PC-3 (cell line): Measurements from ENCODE around the gene SKIC2. TPM values are rescaled to one million over a fixed set of nuclear protein-coding genes. Genes with fewer than 3 reads are reported as not detected.

Experiments used
- ATAC-seq: fragments of 200-7000 bp; cut with Tn5 transposase; 2 replicates; pipeline ENCODE4 v1.9.1; 2020; ENCODE audit warnings: mild to moderate bottlenecking, moderate library complexity
- BruUV-seq: library from RNA; stranded (reverse); fragments of 400-500 nt; replicated peaks from 2 replicates; lab custom pipeline; 2021; lab: Mats Ljungman, UMichigan
- CTCF ChIA-PET: fragments of 300-600 bp; sonication (Branson Sonifier 250); formaldehyde crosslinking; loops from one replicate; lab custom pipeline; 2022; ENCODE audit warnings: antibody characterized with exemption; lab: Charles Lee
- POLR2A ChIA-PET: fragments of 300-600 bp; sonication (Branson Sonifier 250); formaldehyde crosslinking; loops from one replicate; lab custom pipeline; 2022; ENCODE audit warnings: antibody characterized with exemption; ENCODE audit not compliant: unreplicated experiment; lab: Charles Lee
- DNase-seq: peaks from one replicate; pipeline ENCODE4 v3.0.0-alpha.2; 2015
- H2AFZ ChIP-seq: fragments of 300-600 bp; sonication (generic); 2 replicates; pipeline ENCODE4 v1.6.0; 2016; ENCODE audit warnings: antibody characterized with exemption, low read length
- H3F3A ChIP-seq: fragments of 300-600 bp; sonication (generic); one replicate; pipeline ENCODE4 v1.6.0; 2017; ENCODE audit warnings: antibody characterized with exemption, low read length, control low read depth, mild to moderate bottlenecking; ENCODE audit not compliant: unreplicated experiment
- H3K27ac ChIP-seq: fragments of 300-600 bp; sonication (generic); 2 replicates; pipeline ENCODE4 v1.5.1; 2016; ENCODE audit warnings: mild to moderate bottlenecking, low read length
- H3K27me3 ChIP-seq: fragments of 300-600 bp; sonication (generic); 2 replicates; pipeline ENCODE4 v1.6.1; 2016; ENCODE audit warnings: low read length, mixed read lengths
- H3K36me3 ChIP-seq: fragments of 300-600 bp; sonication (generic); 2 replicates; pipeline ENCODE4 v1.6.1; 2016; ENCODE audit warnings: low read depth, mixed run types, low read length, mixed read lengths
- H3K4me1 ChIP-seq: fragments of 300-600 bp; sonication (generic); 2 replicates; pipeline ENCODE4 v1.5.1; 2016; ENCODE audit warnings: low read length; ENCODE audit not compliant: insufficient read depth
- H3K4me2 ChIP-seq: fragments of 300-600 bp; sonication (generic); 2 replicates; pipeline ENCODE4 v1.6.0; 2016; ENCODE audit warnings: low read length
- H3K4me3 ChIP-seq: fragments of 300-600 bp; sonication (generic); 2 replicates; pipeline ENCODE4 v1.5.1; 2016; ENCODE audit warnings: mild to moderate bottlenecking, low read length, mixed read lengths
- H3K79me2 ChIP-seq: fragments of 300-600 bp; sonication (generic); 2 replicates; pipeline ENCODE4 v1.6.1; 2017; ENCODE audit warnings: low read length, mixed read lengths
- H3K9ac ChIP-seq: fragments of 300-600 bp; sonication (generic); 2 replicates; pipeline ENCODE4 v1.6.0; 2016; ENCODE audit warnings: mild to moderate bottlenecking, low read length
- H3K9me2 ChIP-seq: fragments of 300-600 bp; sonication (generic); replicated peaks from 2 replicates; pipeline ENCODE4 v1.6.1; 2016; ENCODE audit warnings: mixed run types, low read length, mixed read lengths
- H3K9me3 ChIP-seq: fragments of 300-600 bp; sonication (generic); 2 replicates; pipeline ENCODE4 v1.6.1; 2016; ENCODE audit warnings: low read length, mixed read lengths
- H4K20me1 ChIP-seq: fragments of 300-600 bp; sonication (generic); 2 replicates; pipeline ENCODE4 v1.6.1; 2016; ENCODE audit warnings: low read length, mixed read lengths
- EZH2 ChIP-seq: fragments of 300-600 bp; sonication (generic); IDR thresholded peaks from one replicate; pipeline ENCODE4 v1.6.1; 2017; ENCODE audit warnings: antibody characterized with exemption, mild to moderate bottlenecking, low read length; ENCODE audit not compliant: unreplicated experiment
- EZH2phosphoT487 ChIP-seq: fragments of 300-600 bp; sonication (generic); IDR thresholded peaks from 2 replicates; pipeline ENCODE4 v1.6.1; 2018; ENCODE audit warnings: mild to moderate bottlenecking, antibody characterized with exemption, low read length, borderline replicate concordance
- intact Hi-C: fragments of 100-400 bp; cut with micrococcal nuclease; formaldehyde crosslinking; loops from 2 replicates; pipeline ENCODE4 v1.9.0; 2023
- total RNA-seq: library from RNA; depleted of rRNA; stranded (reverse); fragments of >200 nt; gene quantifications from 2 replicates; pipeline ENCODE4 v1.2.3, GENCODE V29; 2014
- TF ChIP-seq, protein P1 (sequence below): fragments of 300-600 bp; sonication (generic); conservative IDR thresholded peaks from 2 replicates; pipeline ENCODE4 v1.5.1; 2017; ENCODE audit warnings: antibody characterized with exemption, low read depth, mild to moderate bottlenecking, low read length

The SKIC2 gene
- total RNA-seq, 1 experiment from 2014 or later: 81.9 TPM

DNA sequence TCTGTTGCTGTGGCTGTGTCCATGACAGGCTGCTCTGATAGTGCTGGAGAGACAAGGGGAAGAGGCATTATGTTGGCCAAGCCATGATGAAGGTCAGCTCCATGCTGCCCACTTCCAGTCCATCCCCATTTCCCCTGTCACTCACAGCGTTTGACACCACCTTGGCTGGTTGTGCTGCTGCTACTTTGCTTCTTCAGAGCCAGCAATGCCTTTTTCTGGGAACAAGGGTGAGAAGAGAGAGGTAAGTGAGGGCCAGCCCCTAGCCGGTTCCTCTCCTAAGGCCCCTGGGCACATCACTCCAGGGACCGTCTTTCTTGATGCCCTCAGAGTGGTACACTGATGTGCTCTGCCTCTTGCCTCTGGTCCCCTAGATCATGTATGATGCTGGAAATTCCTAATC is 2.2 kb upstream of the SKIC2 start:
- Histone ChIP-seq H3K9me2 (no peaks in the 10 kb centered on the region), H3K9ac (no peak overlapping the region), H3K4me3 (no peak overlapping the region), H3K9me3 (no peaks in the 10 kb centered on the region), H4K20me1 (no peaks in the 10 kb centered on the region), H3K4me2 (no peak overlapping the region), H3K27me3 (no peaks in the 10 kb centered on the region), H3K27ac (no peak overlapping the region), H2AFZ (no peak overlapping the region), H3K36me3 (peaks cover 41% of the 10 kb centered on the region), H3K79me2 (peaks cover 38% of the 10 kb centered on the region), H3F3A (no peaks in the 10 kb centered on the region), H3K4me1 (peaks cover 19% of the 10 kb centered on the region)
- intact Hi-C loops: loop anchor here (5.0 kb wide), 1 partner anchor 221 kb away; the partner anchor contains the start of genes AGPAT1 and RNF5
- POLR2A ChIA-PET: no interaction called here
- TF ChIP-seq EZH2phosphoT487 (no peak), EZH2 (no peak)
- TF ChIP-seq, protein P1, sequence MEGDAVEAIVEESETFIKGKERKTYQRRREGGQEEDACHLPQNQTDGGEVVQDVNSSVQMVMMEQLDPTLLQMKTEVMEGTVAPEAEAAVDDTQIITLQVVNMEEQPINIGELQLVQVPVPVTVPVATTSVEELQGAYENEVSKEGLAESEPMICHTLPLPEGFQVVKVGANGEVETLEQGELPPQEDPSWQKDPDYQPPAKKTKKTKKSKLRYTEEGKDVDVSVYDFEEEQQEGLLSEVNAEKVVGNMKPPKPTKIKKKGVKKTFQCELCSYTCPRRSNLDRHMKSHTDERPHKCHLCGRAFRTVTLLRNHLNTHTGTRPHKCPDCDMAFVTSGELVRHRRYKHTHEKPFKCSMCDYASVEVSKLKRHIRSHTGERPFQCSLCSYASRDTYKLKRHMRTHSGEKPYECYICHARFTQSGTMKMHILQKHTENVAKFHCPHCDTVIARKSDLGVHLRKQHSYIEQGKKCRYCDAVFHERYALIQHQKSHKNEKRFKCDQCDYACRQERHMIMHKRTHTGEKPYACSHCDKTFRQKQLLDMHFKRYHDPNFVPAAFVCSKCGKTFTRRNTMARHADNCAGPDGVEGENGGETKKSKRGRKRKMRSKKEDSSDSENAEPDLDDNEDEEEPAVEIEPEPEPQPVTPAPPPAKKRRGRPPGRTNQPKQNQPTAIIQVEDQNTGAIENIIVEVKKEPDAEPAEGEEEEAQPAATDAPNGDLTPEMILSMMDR: no peak
- ATAC-seq: no peak
- CTCF ChIA-PET: no interaction called here
- DNase-seq: no peak
- no TSS peak for BruUV-seq

- ChIA-PET POLR2A (no interaction called here), CTCF (no interaction called here)
- Histone ChIP-seq H3K4me3 (peak overlapping the region; percentile 96), H3K27ac (peak overlapping the region; percentile 31), H3K36me3 (peaks cover 44% of the 10 kb centered on the region), H3K79me2 (peaks cover 38% of the 10 kb centered on the region), H3K9ac (peak overlapping the region; percentile 95), H4K20me1 (no peaks in the 10 kb centered on the region), H3K9me3 (no peaks in the 10 kb centered on the region), H3F3A (no peaks in the 10 kb centered on the region), H3K4me2 (peak overlapping the region; percentile 84), H3K27me3 (no peaks in the 10 kb centered on the region), H2AFZ (peak overlapping the region; percentile 90), H3K4me1 (peaks cover 19% of the 10 kb centered on the region), H3K9me2 (no peaks in the 10 kb centered on the region)
- TF ChIP-seq EZH2 (no peak), EZH2phosphoT487 (no peak)
- TF ChIP-seq, protein P1: no peak
- ATAC-seq (peak; percentile 23), DNase-seq (no peak)
- BruUV-seq: TSS peak; percentile 58
- intact Hi-C loops: loop anchor here (2.0 to 5.0 kb wide), 3 partner anchors 48 to 219 kb away; partner anchors contain the start of genes AGPAT1, RNF5 and ZBTB12
These were observed 599 bp upstream of the SKIC2 start for GRCh38 chr6:31958412-31958740.

DNA sequence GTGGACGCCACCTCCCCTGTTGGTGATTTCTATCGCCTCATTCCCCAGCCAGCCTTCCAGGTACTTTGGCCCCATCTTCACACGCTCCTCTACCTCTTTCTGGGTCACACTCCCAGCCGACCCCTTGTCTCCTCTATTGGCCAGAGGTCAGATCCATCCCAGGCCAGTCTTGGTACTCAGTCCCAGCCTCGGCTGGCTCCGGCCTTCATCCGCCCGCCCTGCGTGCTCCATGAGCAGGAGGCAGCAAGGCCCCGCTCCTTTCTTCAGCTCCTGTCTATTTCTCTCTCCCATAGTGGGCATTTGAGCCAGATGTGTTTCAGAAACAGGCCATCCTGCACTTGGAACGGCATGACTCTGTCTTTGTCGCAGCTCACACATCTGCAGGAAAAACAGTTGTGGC is 2.6 kb downstream of the SKIC2 start:
- Histone ChIP-seq H3K9me3 (no peaks in the 10 kb centered on the region), H3K4me2 (no peak overlapping the region), H3K36me3 (peaks cover 39% of the 10 kb centered on the region), H3K79me2 (peaks cover 34% of the 10 kb centered on the region), H3K9ac (no peak overlapping the region), H3K27ac (no peak overlapping the region), H3F3A (no peaks in the 10 kb centered on the region), H3K9me2 (no peaks in the 10 kb centered on the region), H3K27me3 (no peaks in the 10 kb centered on the region), H4K20me1 (no peaks in the 10 kb centered on the region), H3K4me3 (no peak overlapping the region), H3K4me1 (peaks cover 19% of the 10 kb centered on the region), H2AFZ (no peak overlapping the region)
- DNase-seq (no peak), ATAC-seq (no peak)
- POLR2A ChIA-PET: no interaction called here
- intact Hi-C loops: no loop called here
- TF ChIP-seq EZH2: no peak
- TF ChIP-seq, protein P1: no peak
- no peak for TF ChIP-seq EZH2phosphoT487
- BruUV-seq: no TSS peak
- CTCF ChIA-PET: interaction anchor here (0.6 kb wide), 1 partner anchor 1212 kb away, joined by 3 read pairs; no protein-coding TSS in a partner anchor
